Natural killer cell (primary cell): ENCODE measurements around the gene CCNF. TPM values are rescaled to one million over a fixed set of nuclear protein-coding genes. Genes with fewer than 3 reads are reported as not detected.

Experiments used
- ATAC-seq, 3 donors: fragments of 150-1000 bp in 2 of 3; fragments of 200-7000 bp in 1 of 3; cut with Tn5 transposase; 1 replicate in 1 of 3; 2 replicates in 2 of 3; pipeline ENCODE4 v1.10.0; 2021; ENCODE audit warnings: mild to moderate bottlenecking in 2 of 3, moderate library complexity in 2 of 3
- DNase-seq, 2 donors: peaks; one replicate each; pipeline versions ENCODE4 v3.0.0 to v3.0.0-alpha.2; 2013 to 2021; ENCODE audit warnings: mixed read lengths in 1 of 2
- H3K27ac ChIP-seq: one replicate; pipeline ENCODE4 v1.5.1; 2013; ENCODE audit warnings: mild to moderate bottlenecking, low read length
- H3K27me3 ChIP-seq: one replicate; pipeline ENCODE4 v1.6.1; 2013; ENCODE audit warnings: low read length; ENCODE audit not compliant: control insufficient read depth, insufficient read depth
- H3K36me3 ChIP-seq: one replicate; pipeline ENCODE4 v1.6.1; 2013; ENCODE audit warnings: low read length; ENCODE audit not compliant: control insufficient read depth, insufficient read depth
- H3K4me1 ChIP-seq: one replicate; pipeline ENCODE4 v1.6.1; 2013; ENCODE audit warnings: low read length; ENCODE audit not compliant: control insufficient read depth, insufficient read depth
- H3K4me3 ChIP-seq: one replicate; pipeline ENCODE4 v1.5.1; 2013; ENCODE audit warnings: low read length
- H3K9me3 ChIP-seq: one replicate; pipeline ENCODE4 v1.6.1; 2013; ENCODE audit warnings: low read length; ENCODE audit not compliant: control insufficient read depth, insufficient read depth
- H3K27ac Mint-ChIP-seq, 2 donors: one replicate each; pipeline ENCODE4 v1.8.0; 2022; ENCODE audit warnings: mild to moderate bottlenecking in 2 of 2, mixed read lengths in 2 of 2, moderate library complexity in 1 of 2
- H3K27me3 Mint-ChIP-seq, 2 donors: one replicate each; pipeline ENCODE4 v1.8.0; 2022; ENCODE audit warnings: low read depth in 2 of 2, mixed read lengths in 2 of 2
- H3K36me3 Mint-ChIP-seq: one replicate; pipeline ENCODE4 v1.8.0; 2022; ENCODE audit warnings: mixed read lengths
- H3K4me1 Mint-ChIP-seq, 2 donors: one replicate each; pipeline ENCODE4 v1.8.0; 2022; ENCODE audit warnings: mixed read lengths in 2 of 2
- H3K4me3 Mint-ChIP-seq: one replicate; pipeline ENCODE4 v1.8.0; 2022; ENCODE audit warnings: mild to moderate bottlenecking, moderate library complexity, mixed read lengths
- H3K9me3 Mint-ChIP-seq, 2 donors: one replicate each; pipeline ENCODE4 v1.8.0; 2022; ENCODE audit warnings: mixed read lengths in 2 of 2
- CTCF ChIP-seq: fragments of 200-600 bp; IDR thresholded peaks from one replicate; pipeline ENCODE4 v1.8.0; 2022; ENCODE audit warnings: antibody characterized with exemption
- WGBS: methylation state at CpG from one replicate; pipeline ENCODE4 v1.1.7; 2013; ENCODE audit warnings: missing lambda C conversion rate; ENCODE audit not compliant: insufficient coverage; 5-methylcytosine and 5-hydroxymethylcytosine counted together
- intact Hi-C: fragments of 100-400 bp; cut with micrococcal nuclease; formaldehyde crosslinking; loops from one replicate; pipeline ENCODE4 v1.14.2; 2022
- total RNA-seq, 4 donors: library from RNA; stranded (reverse); fragments of 120-200 nt in 1 of 4; gene quantifications; one replicate each; pipeline versions ENCODE4 v1.2.3 to v1.2.4, GENCODE V29; 2013 to 2022

The CCNF gene
- total RNA-seq, 3 donors from 2014 or later (not counting 1 experiment from before 2014, with no cell fraction given): 7.5 to 14.2 (median 8.4) TPM

- ATAC-seq (peak; percentile 71 to 76 (median 74)), DNase-seq (peak; percentile 46 to 85)
- peaks cover 12 to 16% of the 10 kb centered on the region in 2 donors for H3K27me3 Mint-ChIP-seq
- no peaks in the 10 kb centered on the region for H3K9me3 Mint-ChIP-seq
- peaks cover 29% of the 10 kb centered on the region for H3K4me1 ChIP-seq
- H3K36me3 ChIP-seq: no peaks in the 10 kb centered on the region
- H3K27ac ChIP-seq: peak overlapping the region; percentile 63
- intact Hi-C loops: no loop called here
- H3K27me3 ChIP-seq: peaks cover 33% of the 10 kb centered on the region
- peak overlapping the region; percentile 86 for H3K4me3 Mint-ChIP-seq
- H3K27ac Mint-ChIP-seq: peak overlapping the region; percentile 36 to 61
- no peaks in the 10 kb centered on the region for H3K36me3 Mint-ChIP-seq
- peak; percentile 54 for TF ChIP-seq CTCF
- peaks cover 12 to 23% of the 10 kb centered on the region in 2 donors for H3K4me1 Mint-ChIP-seq
- H3K9me3 ChIP-seq: no peaks in the 10 kb centered on the region
- under 1% methylated on average over 100 of the region's 100 CpGs for WGBS
- peak overlapping the region; percentile 63 for H3K4me3 ChIP-seq
Observed at GRCh38 chr16:2473999-2474876, 45.0 kb downstream of the CCNF start.

- H3K9me3 Mint-ChIP-seq: no peaks in the 10 kb centered on the region
- intact Hi-C loops: no loop called here
- Histone ChIP-seq H3K4me1 (peaks cover 28% of the 10 kb centered on the region), H3K27ac (peak within 1 kb of the TSS; percentile 63), H3K9me3 (no peaks in the 10 kb centered on the region), H3K36me3 (no peaks in the 10 kb centered on the region), H3K4me3 (peak within 1 kb of the TSS; percentile 63), H3K27me3 (peaks cover 26% of the 10 kb centered on the region)
- H3K4me1 Mint-ChIP-seq: peaks cover 12 to 18% of the 10 kb centered on the region in 2 donors
- DNase-seq (peak; percentile 85 to 87), ATAC-seq (peak; percentile 76 to 87 (median 79))
- under 1% methylated on average over 77 of the region's 77 CpGs for WGBS
- H3K27ac Mint-ChIP-seq: peak within 1 kb of the TSS; percentile 36 to 61
- H3K36me3 Mint-ChIP-seq: no peaks in the 10 kb centered on the region
- peaks cover 6 to 11% of the 10 kb centered on the region in 2 donors for H3K27me3 Mint-ChIP-seq
- TF ChIP-seq CTCF: no peak
- H3K4me3 Mint-ChIP-seq: peak within 1 kb of the TSS; percentile 86
Observed at GRCh38 chr16:2474877-2475412, 45.7 kb downstream of the CCNF start, which contains the start of gene TBC1D24. TBC1D24 (plus strand) TSS chr16:2475127; CDS start chr16:2496149, 21,022 bp downstream.

GRCh38 chr16:2475413-2476344, 46.4 kb downstream of the CCNF start:
- H3K36me3 Mint-ChIP-seq: no peaks in the 10 kb centered on the region
- WGBS: 18% methylated on average over 55 of the region's 55 CpGs
- Histone ChIP-seq H3K4me3 (peak overlapping the region; percentile 11), H3K27me3 (peaks cover 19% of the 10 kb centered on the region), H3K4me1 (peaks cover 28% of the 10 kb centered on the region), H3K36me3 (no peaks in the 10 kb centered on the region), H3K27ac (no peak overlapping the region), H3K9me3 (no peaks in the 10 kb centered on the region)
- peaks cover 0 to 7% of the 10 kb centered on the region in 2 donors for H3K27me3 Mint-ChIP-seq
- H3K4me1 Mint-ChIP-seq: peaks cover 12 to 17% of the 10 kb centered on the region in 2 donors
- H3K27ac Mint-ChIP-seq: no peak overlapping the region
- no peak for TF ChIP-seq CTCF
- peak overlapping the region; percentile 67 for H3K4me3 Mint-ChIP-seq
- DNase-seq (peak in 1 of 2 donors; percentile 55), ATAC-seq (peak; percentile 28 to 54 (median 38))
- H3K9me3 Mint-ChIP-seq: no peaks in the 10 kb centered on the region
- intact Hi-C loops: no loop called here
